ENCODE results near the gene RPS2.

The RPS2 gene

GRCh38 chr16:1983544-1984346, 19.1 kb upstream of the RPS2 start, which contains the start of gene GFER:
GFER (plus strand) TSS chr16:1984193; CDS start chr16:1984219, 26 bp downstream.
- DNase-seq (ENCODE audit: low read depth): peak; percentile 93
- TF ChIP-seq CTCF (conservative IDR thresholded peaks at IDR 0.05; ENCODE audit: low read depth, low read length): peak; percentile 42

GRCh38 chr16:1982991-1983543, 18.4 kb upstream of the RPS2 start:
- peak; percentile 16 for TF ChIP-seq CTCF (conservative IDR thresholded peaks at IDR 0.05; ENCODE audit: low read depth, low read length)
- H3K4me3 ChIP-seq (ENCODE audit: low read depth, low read length): peak overlapping the region; percentile 67
- peak; percentile 30 for DNase-seq (ENCODE audit: low read depth)

More at GRCh38 chr16:1983544-1984346, 19.1 kb upstream of the RPS2 start, which contains the start of gene GFER:
- peak within 1 kb of the TSS; percentile 67 for H3K4me3 ChIP-seq (ENCODE audit: low read depth, low read length)

- no peak for TF ChIP-seq CTCF (conservative IDR thresholded peaks at IDR 0.05; ENCODE audit: low read depth, low read length)
- DNase-seq (ENCODE audit: low read depth): no peak
- H3K4me3 ChIP-seq (ENCODE audit: low read depth, low read length): no peak overlapping the region
Observed at GRCh38 chr16:1982013-1982433, 17.4 kb upstream of the RPS2 start.

GRCh38 chr16:1981398-1981836, 16.8 kb upstream of the RPS2 start, which contains the start of gene NOXO1:
NOXO1 (minus strand) TSS chr16:1981469; CDS start chr16:1981179, 290 bp downstream.
- TF ChIP-seq CTCF (conservative IDR thresholded peaks at IDR 0.05; ENCODE audit: low read depth, low read length): no peak
- DNase-seq (ENCODE audit: low read depth): no peak
- no peak within 1 kb of the TSS for H3K4me3 ChIP-seq (ENCODE audit: low read depth, low read length)

GRCh38 chr16:1980770-1981087, 16.1 kb upstream of the RPS2 start:
- no peak overlapping the region for H3K4me3 ChIP-seq (ENCODE audit: low read depth, low read length)
- no peak for TF ChIP-seq CTCF (conservative IDR thresholded peaks at IDR 0.05; ENCODE audit: low read depth, low read length)
- no peak for DNase-seq (ENCODE audit: low read depth)

GRCh38 chr16:1980030-1980769, 15.6 kb upstream of the RPS2 start:
- H3K4me3 ChIP-seq (ENCODE audit: low read depth, low read length): no peak overlapping the region
- no peak for TF ChIP-seq CTCF (conservative IDR thresholded peaks at IDR 0.05; ENCODE audit: low read depth, low read length)
- no peak for DNase-seq (ENCODE audit: low read depth)

Data from choroid plexus epithelial cell (primary cell).